ENCODE results near the gene CYP2U1. TPM values are rescaled to one million over a fixed set of nuclear protein-coding genes. Genes with fewer than 3 reads are reported as not detected.

Gene CYP2U1
- total RNA-seq, 2 experiments from 2014 or later: 1.5 to 1.8 TPM

DNA sequence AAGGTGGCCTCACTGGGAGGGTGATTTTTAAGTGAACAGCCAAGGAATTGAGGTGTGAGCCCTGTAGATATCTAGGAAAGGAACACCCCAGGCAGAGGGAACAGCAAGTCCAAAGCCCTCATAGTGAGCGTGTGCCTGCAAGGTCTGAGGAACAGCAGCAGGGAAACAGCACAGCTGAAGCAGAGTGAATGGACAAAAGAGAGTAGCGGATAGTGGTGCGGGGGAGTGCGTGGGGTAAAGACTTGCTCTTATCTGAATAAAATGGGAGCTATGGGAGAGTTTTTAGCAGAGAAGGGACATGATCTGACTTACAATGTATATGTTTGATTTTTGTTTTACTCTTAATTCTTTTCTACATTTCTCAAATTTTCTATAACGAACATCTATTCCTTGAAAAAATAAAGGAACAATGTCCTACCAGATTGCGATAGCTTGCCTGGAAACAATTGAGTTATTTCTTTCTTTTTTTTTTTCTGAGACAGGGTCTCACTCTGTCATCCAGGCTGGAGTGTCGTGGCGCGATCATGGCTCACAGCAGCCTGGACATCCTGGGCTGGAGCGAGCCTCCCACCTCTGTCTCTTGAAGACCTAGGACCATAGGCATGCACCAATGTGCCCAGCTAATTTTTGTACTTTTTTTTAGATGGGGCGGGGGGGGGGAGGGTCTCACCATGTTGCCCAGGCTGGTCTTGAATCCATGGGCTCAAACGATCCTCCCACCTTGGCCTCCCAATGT is 38.9 kb downstream of the CYP2U1 start:
- DNase-seq: no peak
- Mint-ChIP-seq H3K27me3 (ENCODE audit: low read depth) (no peaks in the 10 kb centered on the region), H3K9me3 (peaks cover 4% of the 10 kb centered on the region), H3K4me3 (no peak overlapping the region), H3K27ac (no peak overlapping the region), H3K4me1 (ENCODE audit: low read depth) (peaks cover 2% of the 10 kb centered on the region), H3K36me3 (ENCODE audit: low read depth) (no peaks in the 10 kb centered on the region)
- CTCF ChIA-PET: no interaction called here
- intact Hi-C loops (cut with micrococcal nuclease): no loop called here

DNA sequence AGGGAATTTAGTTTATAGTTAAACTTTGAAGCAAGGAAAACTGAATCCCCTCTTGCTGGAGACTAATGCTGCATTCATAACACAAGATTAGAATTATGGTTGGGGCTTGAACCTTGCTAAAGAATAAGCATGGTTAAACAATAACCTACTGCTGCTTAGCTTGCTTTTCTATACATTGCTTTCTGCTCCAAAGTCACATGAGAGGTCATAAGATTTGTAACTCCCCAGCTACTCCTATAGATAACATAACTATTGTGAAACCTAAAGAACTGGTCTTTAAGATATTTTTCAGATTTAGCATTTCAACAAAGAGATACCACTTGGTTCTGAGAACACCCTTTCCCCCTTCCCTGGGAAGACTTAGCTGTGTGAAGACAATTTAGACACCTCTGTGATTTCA is 41.3 kb downstream of the CYP2U1 start:
- CTCF ChIA-PET: no interaction called here
- H3K36me3 Mint-ChIP-seq (ENCODE audit: low read depth): no peaks in the 10 kb centered on the region
- intact Hi-C loops (cut with micrococcal nuclease): no loop called here

GRCh38 chr4:107974523-107974922 is 43.2 kb downstream of the CYP2U1 start:
- DNase-seq: no peak
- H3K4me1 Mint-ChIP-seq (ENCODE audit: low read depth): peaks cover 2% of the 10 kb centered on the region
- H3K4me3 Mint-ChIP-seq: no peak overlapping the region
- no peaks in the 10 kb centered on the region for H3K27me3 Mint-ChIP-seq (ENCODE audit: low read depth)
- H3K27ac Mint-ChIP-seq: no peak overlapping the region
- peaks cover 4% of the 10 kb centered on the region for H3K9me3 Mint-ChIP-seq
- intact Hi-C loops (cut with micrococcal nuclease): no loop called here
- H3K36me3 Mint-ChIP-seq (ENCODE audit: low read depth): no peaks in the 10 kb centered on the region
- CTCF ChIA-PET: interaction anchor here (0.8 kb wide), 1 partner anchor 1323 kb away, joined by 3 read pairs; no protein-coding TSS in a partner anchor

More for the DNA sequence above, 41.3 kb downstream of the CYP2U1 start:
- Mint-ChIP-seq H3K9me3 (peaks cover 4% of the 10 kb centered on the region), H3K4me3 (no peak overlapping the region), H3K4me1 (ENCODE audit: low read depth) (peaks cover 2% of the 10 kb centered on the region), H3K27ac (no peak overlapping the region), H3K27me3 (ENCODE audit: low read depth) (no peaks in the 10 kb centered on the region)
- no peak for DNase-seq

DNA sequence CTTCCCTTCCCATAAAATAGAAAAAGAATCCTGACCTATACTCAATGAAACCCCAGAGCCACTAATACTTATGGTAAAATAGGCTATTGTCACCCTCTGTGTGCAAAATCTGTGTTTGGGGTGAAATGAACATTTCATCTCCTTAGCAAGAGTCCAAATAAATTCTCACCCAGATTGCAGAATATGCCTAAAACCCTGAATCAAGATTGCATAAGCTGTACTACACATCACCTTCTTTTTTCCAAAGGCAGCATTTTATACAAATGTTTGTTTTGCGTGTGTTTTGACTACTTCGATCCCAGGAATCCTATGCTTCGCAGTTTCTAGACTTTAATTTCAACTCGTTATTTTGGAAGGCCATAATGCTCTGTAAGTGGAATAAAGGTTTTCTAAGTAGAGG is 46.1 kb downstream of the CYP2U1 start:
- intact Hi-C loops (cut with micrococcal nuclease): no loop called here
- peaks cover 2% of the 10 kb centered on the region for H3K36me3 Mint-ChIP-seq (ENCODE audit: low read depth)
- H3K27me3 Mint-ChIP-seq (ENCODE audit: low read depth): no peaks in the 10 kb centered on the region
- CTCF ChIA-PET: no interaction called here
- H3K27ac Mint-ChIP-seq: no peak overlapping the region
- H3K4me3 Mint-ChIP-seq: no peak overlapping the region
- H3K4me1 Mint-ChIP-seq (ENCODE audit: low read depth): peaks cover 5% of the 10 kb centered on the region
- no peak for DNase-seq
- H3K9me3 Mint-ChIP-seq: peaks cover 12% of the 10 kb centered on the region

DNA sequence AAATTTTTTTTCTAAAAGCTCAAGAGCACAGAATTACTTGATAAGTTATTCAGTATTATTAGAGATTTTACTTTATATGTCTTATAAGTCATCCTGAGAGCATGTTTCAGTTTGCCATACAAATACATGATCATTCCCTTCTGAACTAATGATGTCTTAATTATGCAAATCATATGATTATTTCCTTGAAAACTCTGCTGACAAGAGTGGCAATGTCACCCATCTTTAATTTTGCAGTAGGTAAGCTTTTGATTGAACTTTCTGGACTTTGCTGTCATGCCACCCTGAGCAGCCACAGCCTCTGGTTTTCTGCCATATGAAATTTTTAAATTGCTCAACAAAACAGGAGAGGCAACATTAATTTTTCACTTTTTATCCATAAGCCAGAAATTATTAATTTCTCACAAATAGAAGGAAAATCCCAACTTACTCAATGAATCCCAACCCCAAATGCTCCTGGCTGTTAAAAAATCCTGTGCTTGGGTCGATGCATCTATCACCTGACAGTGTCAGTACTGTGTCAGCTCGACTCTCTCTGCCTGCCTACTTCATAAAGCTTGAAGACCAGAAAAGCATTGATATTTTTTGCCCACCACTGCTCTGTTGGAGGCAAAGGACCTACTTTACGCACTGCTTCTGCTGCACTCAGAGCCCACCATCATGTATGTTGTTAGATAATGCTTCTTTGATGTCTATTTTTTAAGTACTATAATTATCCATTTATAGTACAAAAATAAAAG is 46.8 kb downstream of the CYP2U1 start:
- no peak overlapping the region for H3K4me3 Mint-ChIP-seq
- no peak for DNase-seq
- intact Hi-C loops (cut with micrococcal nuclease): no loop called here
- peaks cover 12% of the 10 kb centered on the region for H3K9me3 Mint-ChIP-seq
- peaks cover 2% of the 10 kb centered on the region for H3K36me3 Mint-ChIP-seq (ENCODE audit: low read depth)
- H3K4me1 Mint-ChIP-seq (ENCODE audit: low read depth): peaks cover 6% of the 10 kb centered on the region
- CTCF ChIA-PET: interaction anchor here (0.6 kb wide), 2 partner anchors 16 to 628 kb away, joined by 3 read pairs; no protein-coding TSS in a partner anchor
- H3K27me3 Mint-ChIP-seq (ENCODE audit: low read depth): no peaks in the 10 kb centered on the region
- H3K27ac Mint-ChIP-seq: no peak overlapping the region

DNA sequence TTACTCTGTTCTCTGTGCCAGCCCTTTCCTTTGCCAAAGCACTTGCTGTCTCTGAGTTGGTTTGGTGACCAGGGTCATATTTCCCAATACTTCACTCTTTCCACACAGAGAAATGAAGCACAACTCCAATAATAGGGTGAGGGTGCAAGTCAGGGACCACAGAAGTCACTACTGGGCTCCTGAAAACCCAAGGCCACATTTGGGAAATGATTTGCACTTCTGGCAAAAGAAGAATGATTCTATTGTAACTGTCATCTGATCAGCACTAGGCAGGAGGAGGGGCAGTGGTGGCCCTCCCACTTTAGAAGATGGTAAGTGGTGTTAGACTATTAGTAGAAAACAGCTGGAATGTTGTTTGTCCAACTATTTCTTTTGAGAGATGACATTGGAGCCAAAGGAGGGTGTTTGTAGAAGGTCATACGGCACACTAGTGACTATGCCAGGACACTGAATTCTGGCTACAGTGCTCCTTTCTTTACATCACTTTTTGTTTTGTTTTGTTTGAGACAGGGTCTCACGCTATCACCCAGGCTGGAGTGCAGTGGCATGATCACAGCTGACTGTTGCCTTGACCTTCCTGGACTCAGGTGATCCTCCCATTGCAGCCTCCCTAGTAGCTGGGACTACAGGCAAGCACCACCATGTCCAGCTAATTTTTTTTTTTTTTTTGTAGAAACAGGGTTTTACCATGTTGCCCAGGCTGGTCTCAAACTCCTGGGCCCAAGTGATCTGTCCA is 47.5 kb downstream of the CYP2U1 start:
- no peak overlapping the region for H3K27ac Mint-ChIP-seq

DNA sequence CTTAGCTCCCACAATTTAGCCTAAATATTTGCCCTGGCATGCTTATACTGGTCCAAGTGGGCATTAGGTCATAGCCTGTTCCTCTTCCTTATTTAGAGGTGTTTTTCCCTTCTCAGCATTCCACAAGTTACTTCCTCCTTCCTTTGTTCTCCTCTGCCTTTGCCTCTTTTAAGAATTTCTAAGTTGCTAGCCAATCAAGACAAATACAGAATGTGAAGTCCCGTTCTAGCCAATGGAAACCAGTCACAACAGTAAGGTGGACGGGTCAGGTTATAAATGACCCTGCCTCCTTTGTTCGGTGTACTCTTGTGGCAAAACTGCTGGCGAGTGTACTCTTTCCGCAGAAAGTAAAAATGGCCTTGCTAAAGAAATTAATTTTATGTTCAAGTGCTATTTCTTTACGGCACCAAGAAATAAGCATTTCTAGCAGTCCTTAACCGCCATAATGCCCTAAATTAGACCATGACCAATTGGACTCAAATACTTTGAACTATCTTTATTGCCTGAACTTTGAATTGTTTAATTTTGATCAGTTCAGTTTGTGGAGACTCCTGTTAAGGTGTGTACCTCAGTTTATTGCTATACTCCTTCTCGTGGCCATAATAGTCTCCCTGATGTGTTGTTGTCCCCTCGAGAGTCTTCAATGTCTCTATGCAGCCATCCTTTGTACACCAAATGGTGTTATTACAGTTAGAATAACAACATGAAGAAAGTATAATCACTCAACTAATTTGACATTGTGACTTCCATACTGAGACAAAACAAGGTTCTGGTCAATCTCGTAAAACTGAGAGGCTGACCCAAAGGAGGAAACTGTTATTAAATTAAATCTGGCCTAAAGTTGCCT is 56.8 kb downstream of the CYP2U1 start:
- Mint-ChIP-seq H3K4me3 (peak overlapping the region; percentile 7), H3K36me3 (ENCODE audit: low read depth) (peaks cover 2% of the 10 kb centered on the region), H3K27ac (no peak overlapping the region), H3K4me1 (ENCODE audit: low read depth) (peaks cover 50% of the 10 kb centered on the region), H3K9me3 (no peaks in the 10 kb centered on the region), H3K27me3 (ENCODE audit: low read depth) (no peaks in the 10 kb centered on the region)
- intact Hi-C loops (cut with micrococcal nuclease): loop anchor here (10.0 kb wide), 2 partner anchors 987 to 1673 kb away; partner anchors contain the start of genes AIMP1 and TBCK
- CTCF ChIA-PET: no interaction called here
- no peak for DNase-seq

More for the DNA sequence above, 47.5 kb downstream of the CYP2U1 start:
- CTCF ChIA-PET: interaction anchor here (0.6 kb wide), 2 partner anchors 420 to 627 kb away, joined by 3 to 4 read pairs; no protein-coding TSS in a partner anchor
- Mint-ChIP-seq H3K36me3 (ENCODE audit: low read depth) (peaks cover 2% of the 10 kb centered on the region), H3K4me3 (no peak overlapping the region), H3K9me3 (peaks cover 12% of the 10 kb centered on the region), H3K27me3 (ENCODE audit: low read depth) (no peaks in the 10 kb centered on the region), H3K4me1 (ENCODE audit: low read depth) (peaks cover 6% of the 10 kb centered on the region)
- no peak for DNase-seq
- intact Hi-C loops (cut with micrococcal nuclease): no loop called here

- peak overlapping the region; percentile 7 for H3K4me3 Mint-ChIP-seq
- no peaks in the 10 kb centered on the region for H3K9me3 Mint-ChIP-seq
- CTCF ChIA-PET: no interaction called here
- no peak overlapping the region for H3K27ac Mint-ChIP-seq
- H3K27me3 Mint-ChIP-seq (ENCODE audit: low read depth): no peaks in the 10 kb centered on the region
- H3K36me3 Mint-ChIP-seq (ENCODE audit: low read depth): peaks cover 3% of the 10 kb centered on the region
- intact Hi-C loops (cut with micrococcal nuclease): loop anchor here (1.0 to 10.0 kb wide), 8 partner anchors 42 to 1674 kb away; partner anchors contain the start of genes AIMP1, CYP2U1, OSTC and PAPSS1
- DNase-seq: no peak
- H3K4me1 Mint-ChIP-seq (ENCODE audit: low read depth): peaks cover 54% of the 10 kb centered on the region
These were observed 57.4 kb downstream of the CYP2U1 start for GRCh38 chr4:107988763-107989035.

- no peak for DNase-seq
- Mint-ChIP-seq H3K27ac (peak overlapping the region; percentile 90), H3K9me3 (no peaks in the 10 kb centered on the region), H3K36me3 (ENCODE audit: low read depth) (peaks cover 5% of the 10 kb centered on the region), H3K4me3 (peak overlapping the region; percentile 98), H3K27me3 (ENCODE audit: low read depth) (no peaks in the 10 kb centered on the region), H3K4me1 (ENCODE audit: low read depth) (peaks cover 56% of the 10 kb centered on the region)
- intact Hi-C loops (cut with micrococcal nuclease): loop anchor here (1.0 to 10.0 kb wide), 8 partner anchors 41 to 1674 kb away; partner anchors contain the start of genes AIMP1, CYP2U1, OSTC and PAPSS1
- CTCF ChIA-PET: interaction anchor here (1.0 kb wide), 1 partner anchor 9 kb away, joined by 3 read pairs; no protein-coding TSS in a partner anchor
These were observed 57.8 kb downstream of the CYP2U1 start for GRCh38 chr4:107989162-107989536.

DNA sequence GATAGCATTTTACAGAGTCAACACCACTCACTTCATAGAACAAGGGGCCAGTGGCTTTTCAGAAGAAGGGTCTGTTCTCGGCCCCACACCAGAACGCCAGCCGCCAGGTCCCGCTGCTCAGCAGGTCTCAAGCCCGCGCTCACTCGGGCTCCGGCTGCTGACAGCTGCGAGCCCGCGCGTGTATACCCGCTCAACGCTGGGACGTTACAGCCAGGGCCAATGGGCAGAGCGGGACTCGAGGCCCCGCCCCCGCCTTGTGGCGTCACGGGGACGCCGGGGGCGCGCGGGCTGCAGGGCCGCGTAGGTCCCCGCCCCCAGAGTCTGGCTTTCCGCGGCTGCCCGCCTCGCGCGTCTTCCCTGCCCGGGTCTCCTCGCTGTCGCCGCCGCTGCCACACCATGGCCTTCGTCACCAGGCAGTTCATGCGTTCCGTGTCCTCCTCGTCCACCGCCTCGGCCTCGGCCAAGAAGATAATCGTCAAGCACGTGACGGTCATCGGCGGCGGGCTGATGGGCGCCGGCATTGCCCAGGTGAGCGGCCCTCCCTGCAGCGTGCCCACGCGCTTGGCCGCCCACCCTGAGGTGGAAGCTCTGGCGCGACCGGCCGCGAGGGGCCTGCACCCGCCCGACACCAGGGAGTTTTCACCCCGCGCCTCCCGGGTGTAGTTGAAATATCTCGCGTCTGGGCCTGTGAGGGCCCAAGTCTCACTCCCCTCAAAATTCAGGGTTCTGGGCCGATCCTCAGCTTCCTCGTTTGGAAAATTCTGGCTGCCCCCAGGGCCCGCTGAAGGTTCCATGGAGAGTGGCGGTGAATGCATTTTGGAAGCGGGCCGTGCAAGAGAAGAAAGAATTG is 58.4 kb downstream of the CYP2U1 start, which contains the start of gene HADH:
Gene HADH, plus strand, starts transcription at position 353 of the 850 bp plus-strand sequence. Its CDS starts 44 bp downstream, at position 397.
- peak; percentile 94 for DNase-seq
- Mint-ChIP-seq H3K27me3 (ENCODE audit: low read depth) (no peaks in the 10 kb centered on the region), H3K27ac (peak within 1 kb of the TSS; percentile 90), H3K9me3 (no peaks in the 10 kb centered on the region), H3K4me1 (ENCODE audit: low read depth) (peaks cover 57% of the 10 kb centered on the region), H3K4me3 (peak within 1 kb of the TSS; percentile 98), H3K36me3 (ENCODE audit: low read depth) (peaks cover 9% of the 10 kb centered on the region)
- intact Hi-C loops (cut with micrococcal nuclease): loop anchor here (1.0 to 10.0 kb wide), 10 partner anchors 15 to 1675 kb away; partner anchors contain the start of genes AIMP1, CYP2U1, OSTC and PAPSS1
- CTCF ChIA-PET: interaction anchor here (1.0 kb wide), 1 partner anchor 9 kb away, joined by 3 read pairs; no protein-coding TSS in a partner anchor

All from activated naive CD4-positive, alpha-beta T cell treated with anti-CD3 and anti-CD28 coated beads for 36 hours (primary cell).